GM21390 (cell line): ENCODE results near the gene ME2.
"Not testable (repeated sequence)": the region's sequence is repeated elsewhere in the genome, so short reads cannot be mapped to it uniquely, and the experiment has no call there.

Experiments used
- ATAC-seq: cut with Tn5 transposase; IDR thresholded peaks from one replicate; pipeline ENCODE4 v1.9.1; 2021; ENCODE audit not compliant: unreplicated experiment

Gene ME2

GRCh38 chr18:50859793-50860555 lies 18.9 kb upstream of the ME2 start:
- no peak for ATAC-seq

GRCh38 chr18:50861617-50862016 lies 17.3 kb upstream of the ME2 start:
- no peak for ATAC-seq

- ATAC-seq, result no peak
These were observed 16.5 kb upstream of the ME2 start for GRCh38 chr18:50862401-50862800.

- no peak for ATAC-seq
These were observed 15.0 kb upstream of the ME2 start for GRCh38 chr18:50863840-50864375.

GRCh38 chr18:50866765-50867164 lies 12.2 kb upstream of the ME2 start:
- ATAC-seq, result no peak

- ATAC-seq, result no peak
These were observed 9.8 kb upstream of the ME2 start for GRCh38 chr18:50869150-50869549.

GRCh38 chr18:50870138-50870845 lies 8.6 kb upstream of the ME2 start:
- ATAC-seq, result no peak

- no peak for ATAC-seq
These were observed 7.1 kb upstream of the ME2 start for GRCh38 chr18:50871846-50872245.

GRCh38 chr18:50875966-50876536 lies 2.9 kb upstream of the ME2 start:
- ATAC-seq, result no peak

- no peak for ATAC-seq
These were observed 1.2 kb upstream of the ME2 start for GRCh38 chr18:50877545-50878265.

- ATAC-seq, result peak; percentile 27
These were observed 592 bp downstream of the ME2 start for GRCh38 chr18:50879302-50880118.

GRCh38 chr18:50880119-50880465 lies 1.2 kb downstream of the ME2 start:
- ATAC-seq, result no peak

GRCh38 chr18:50880944-50881343 lies 2.0 kb downstream of the ME2 start:
- not testable (repeated sequence) for ATAC-seq

GRCh38 chr18:50886929-50887328 lies 8.0 kb downstream of the ME2 start:
- no peak for ATAC-seq

GRCh38 chr18:50895350-50896045 lies 16.6 kb downstream of the ME2 start:
- ATAC-seq, result no peak

GRCh38 chr18:50896093-50896492 lies 17.2 kb downstream of the ME2 start:
- ATAC-seq, result no peak

- ATAC-seq, result no peak
These were observed 20.0 kb downstream of the ME2 start for GRCh38 chr18:50898919-50899318.

- ATAC-seq, result no peak
These were observed 23.9 kb downstream of the ME2 start for GRCh38 chr18:50902797-50903196.

GRCh38 chr18:50906843-50907242 lies 27.9 kb downstream of the ME2 start:
- ATAC-seq, result no peak

GRCh38 chr18:50909261-50909660 lies 30.3 kb downstream of the ME2 start:
- no peak for ATAC-seq
